Measurements from ENCODE around the gene TBCE.

The TBCE gene

DNA sequence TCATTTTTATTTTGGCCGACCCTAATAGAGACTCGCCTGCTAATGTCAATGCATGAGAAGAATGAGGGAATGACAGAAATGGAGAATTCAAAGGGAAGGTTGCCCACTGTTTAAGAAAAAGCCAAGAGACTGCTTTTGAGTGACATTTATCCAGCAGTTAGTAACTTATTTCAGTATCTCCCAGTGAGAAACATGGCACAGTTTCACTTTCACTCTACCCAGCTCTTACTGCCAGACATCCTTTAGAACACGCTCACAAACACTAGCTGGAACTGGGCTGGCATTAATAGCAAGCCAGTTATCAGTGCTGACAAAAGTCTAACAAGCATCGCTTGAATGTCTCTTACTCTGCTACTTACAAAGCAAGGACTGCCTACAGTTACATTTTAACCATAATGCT is 30.3 kb upstream of the TBCE start:
- TF ChIP-seq, protein P1, sequence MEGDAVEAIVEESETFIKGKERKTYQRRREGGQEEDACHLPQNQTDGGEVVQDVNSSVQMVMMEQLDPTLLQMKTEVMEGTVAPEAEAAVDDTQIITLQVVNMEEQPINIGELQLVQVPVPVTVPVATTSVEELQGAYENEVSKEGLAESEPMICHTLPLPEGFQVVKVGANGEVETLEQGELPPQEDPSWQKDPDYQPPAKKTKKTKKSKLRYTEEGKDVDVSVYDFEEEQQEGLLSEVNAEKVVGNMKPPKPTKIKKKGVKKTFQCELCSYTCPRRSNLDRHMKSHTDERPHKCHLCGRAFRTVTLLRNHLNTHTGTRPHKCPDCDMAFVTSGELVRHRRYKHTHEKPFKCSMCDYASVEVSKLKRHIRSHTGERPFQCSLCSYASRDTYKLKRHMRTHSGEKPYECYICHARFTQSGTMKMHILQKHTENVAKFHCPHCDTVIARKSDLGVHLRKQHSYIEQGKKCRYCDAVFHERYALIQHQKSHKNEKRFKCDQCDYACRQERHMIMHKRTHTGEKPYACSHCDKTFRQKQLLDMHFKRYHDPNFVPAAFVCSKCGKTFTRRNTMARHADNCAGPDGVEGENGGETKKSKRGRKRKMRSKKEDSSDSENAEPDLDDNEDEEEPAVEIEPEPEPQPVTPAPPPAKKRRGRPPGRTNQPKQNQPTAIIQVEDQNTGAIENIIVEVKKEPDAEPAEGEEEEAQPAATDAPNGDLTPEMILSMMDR (IDR thresholded peaks at IDR 0.05; ENCODE audit: control insufficient read depth, extremely low read depth, insufficient read depth), result no peak
- no peak overlapping the region for H3K4me3 ChIP-seq (ENCODE audit: low read depth, low read length)
- DNase-seq (ENCODE audit: low read depth), result no peak

GRCh38 chr1:235339746-235340145 is 27.5 kb upstream of the TBCE start:
- H3K4me3 ChIP-seq (ENCODE audit: low read depth, low read length), result no peak overlapping the region
- TF ChIP-seq, protein P1 (IDR thresholded peaks at IDR 0.05; ENCODE audit: control insufficient read depth, extremely low read depth, insufficient read depth), result no peak
- DNase-seq (ENCODE audit: low read depth), result no peak

DNA sequence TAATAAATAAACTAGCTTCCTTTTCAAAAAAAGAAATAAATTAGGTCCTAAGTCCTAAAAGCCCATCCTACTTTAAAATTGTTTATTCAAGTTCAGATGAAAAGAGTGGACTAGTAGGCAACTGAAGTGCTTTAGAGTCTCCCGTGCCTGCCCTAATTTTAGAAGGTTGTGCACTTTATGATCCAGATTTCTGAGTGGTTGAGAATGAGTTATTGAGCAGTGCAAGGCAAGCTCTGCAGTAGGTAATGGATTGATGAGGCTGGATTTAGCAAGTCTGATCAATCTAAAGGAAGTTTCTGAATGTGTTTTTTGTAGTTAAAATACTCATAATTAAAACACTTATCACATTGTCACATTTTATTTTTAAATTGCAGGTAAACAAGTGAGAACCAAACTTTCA is 25.9 kb upstream of the TBCE start:
- H3K4me3 ChIP-seq (ENCODE audit: low read depth, low read length), result no peak overlapping the region
- TF ChIP-seq, protein P1 (IDR thresholded peaks at IDR 0.05; ENCODE audit: control insufficient read depth, extremely low read depth, insufficient read depth), result no peak
- no peak for DNase-seq (ENCODE audit: low read depth)

DNA sequence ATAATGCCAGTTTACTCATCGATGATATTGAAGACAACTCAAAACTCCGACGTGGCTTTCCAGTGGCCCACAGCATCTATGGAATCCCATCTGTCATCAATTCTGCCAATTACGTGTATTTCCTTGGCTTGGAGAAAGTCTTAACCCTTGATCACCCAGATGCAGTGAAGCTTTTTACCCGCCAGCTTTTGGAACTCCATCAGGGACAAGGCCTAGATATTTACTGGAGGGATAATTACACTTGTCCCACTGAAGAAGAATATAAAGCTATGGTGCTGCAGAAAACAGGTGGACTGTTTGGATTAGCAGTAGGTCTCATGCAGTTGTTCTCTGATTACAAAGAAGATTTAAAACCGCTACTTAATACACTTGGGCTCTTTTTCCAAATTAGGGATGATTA is 25.2 kb upstream of the TBCE start:
- H3K4me3 ChIP-seq (ENCODE audit: low read depth, low read length), result no peak overlapping the region
- no peak for DNase-seq (ENCODE audit: low read depth)
- TF ChIP-seq, protein P1 (IDR thresholded peaks at IDR 0.05; ENCODE audit: control insufficient read depth, extremely low read depth, insufficient read depth), result no peak

GRCh38 chr1:235342471-235342870 is 24.8 kb upstream of the TBCE start:
- TF ChIP-seq, protein P1 (IDR thresholded peaks at IDR 0.05; ENCODE audit: control insufficient read depth, extremely low read depth, insufficient read depth), result no peak
- DNase-seq (ENCODE audit: low read depth), result no peak
- H3K4me3 ChIP-seq (ENCODE audit: low read depth, low read length), result no peak overlapping the region

DNA sequence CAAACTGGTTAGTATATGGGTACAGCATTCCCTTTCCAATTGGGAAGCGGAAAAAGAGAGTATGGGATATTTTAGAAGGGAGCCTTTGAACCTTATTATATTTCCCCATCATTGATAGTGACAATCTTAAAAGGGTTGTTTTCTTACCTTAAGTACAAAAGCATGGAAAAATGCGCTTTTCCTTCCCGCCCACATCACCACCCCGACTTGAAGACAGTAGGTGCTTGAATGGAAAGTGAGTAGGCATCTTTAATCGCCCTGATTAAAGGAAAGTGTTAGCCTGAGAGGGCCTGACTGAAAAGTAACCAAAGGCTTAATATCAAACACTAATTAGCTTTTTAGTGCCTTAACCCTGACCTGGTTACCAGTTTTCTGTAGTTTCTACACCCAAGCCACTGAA is 23.5 kb upstream of the TBCE start:
- no peak for DNase-seq (ENCODE audit: low read depth)
- TF ChIP-seq, protein P1 (IDR thresholded peaks at IDR 0.05; ENCODE audit: control insufficient read depth, extremely low read depth, insufficient read depth), result no peak
- H3K4me3 ChIP-seq (ENCODE audit: low read depth, low read length), result no peak overlapping the region

GRCh38 chr1:235351441-235351840 is 15.8 kb upstream of the TBCE start:
- no peak for DNase-seq (ENCODE audit: low read depth)
- TF ChIP-seq, protein P1 (IDR thresholded peaks at IDR 0.05; ENCODE audit: control insufficient read depth, extremely low read depth, insufficient read depth), result no peak

More at GRCh38 chr1:235351441-235351840, 15.8 kb upstream of the TBCE start:
- H3K4me3 ChIP-seq (ENCODE audit: low read depth, low read length), result no peak overlapping the region
